BJ (cell line): Measurements from ENCODE around the gene ATRNL1. TPM values are rescaled to one million over a fixed set of nuclear protein-coding genes. Genes with fewer than 3 reads are reported as not detected.

ENCODE experiments used
- CTCF ChIA-PET: fragments of 350-600 bp; formaldehyde crosslinking; extraction: SDS; loops from one replicate; lab custom pipeline; 2021; ENCODE audit warnings: antibody characterized with exemption, inconsistent platforms; lab: Yijun Ruan, JAX
- POLR2A ChIA-PET: fragments of 300-600 bp; sonication (Branson Sonifier 250); formaldehyde crosslinking; extraction: SDS; loops from one replicate; lab custom pipeline; 2021; ENCODE audit warnings: antibody characterized with exemption; lab: Charles Lee
- DNase-seq: peaks from one replicate; pipeline ENCODE4 v3.0.0-alpha.2; 2011; ENCODE audit warnings: low read depth
- H3K27me3 ChIP-seq: 2 replicates; pipeline ENCODE4 v1.6.0; 2011; ENCODE audit warnings: low read length; ENCODE audit not compliant: control insufficient read depth, insufficient read depth
- H3K36me3 ChIP-seq: 2 replicates; pipeline ENCODE4 v1.5.1; 2011; ENCODE audit warnings: low read length; ENCODE audit not compliant: control insufficient read depth, insufficient read depth
- H3K4me3 ChIP-seq: 2 replicates; pipeline ENCODE4 v1.5.1; 2011; ENCODE audit warnings: low read depth, mild to moderate bottlenecking, control low read depth, low read length
- CTCF ChIP-seq: IDR thresholded peaks from 2 replicates; pipeline ENCODE4 v1.5.1; 2011; ENCODE audit warnings: low read depth, mild to moderate bottlenecking, control low read depth, inconsistent platforms, low read length, moderate library complexity; ENCODE audit not compliant: insufficient read depth
- polyA plus RNA-seq: library from polyadenylated mRNA; depleted of rRNA; stranded (reverse); fragments of >200 nt; gene quantifications from 2 replicates; pipeline ENCODE4 v1.2.3, GENCODE V29; 2011

The ATRNL1 gene
- polyA plus RNA-seq, 1 experiment: not detected

GRCh38 chr10:115051216-115051615 lies 41.9 kb upstream of the ATRNL1 start:
- DNase-seq: no peak
- TF ChIP-seq CTCF: no peak
- CTCF ChIA-PET: interaction anchor here (0.7 to 1.1 kb wide), 3 partner anchors 9 to 275 kb away, joined by 3 to 4 read pairs (median 3); no protein-coding TSS in a partner anchor
- Histone ChIP-seq H3K36me3 (no peaks in the 10 kb centered on the region), H3K27me3 (0 out of 2 replicates have a peak, but pooled peaks cover 2% of the 10 kb centered on the region), H3K4me3 (no peak overlapping the region)
- POLR2A ChIA-PET: no interaction called here

- 0 out of 2 replicates have a peak, but pooled peaks cover 2% of the 10 kb centered on the region for H3K27me3 ChIP-seq
- no peak for TF ChIP-seq CTCF
- no peak overlapping the region for H3K4me3 ChIP-seq
- CTCF ChIA-PET: no interaction called here
- POLR2A ChIA-PET: no interaction called here
- DNase-seq: peak; percentile 1
- H3K36me3 ChIP-seq: no peaks in the 10 kb centered on the region
These were observed 40.9 kb upstream of the ATRNL1 start for GRCh38 chr10:115052226-115052625.

- 0 out of 2 replicates have a peak, but pooled peaks cover 2% of the 10 kb centered on the region for H3K27me3 ChIP-seq
- no peak for DNase-seq
- no peak for TF ChIP-seq CTCF
- ChIA-PET CTCF (no interaction called here), POLR2A (no interaction called here)
- H3K36me3 ChIP-seq: no peaks in the 10 kb centered on the region
- H3K4me3 ChIP-seq: no peak overlapping the region
These were observed 40.4 kb upstream of the ATRNL1 start for GRCh38 chr10:115052728-115053127.

GRCh38 chr10:115056186-115056585 lies 37.0 kb upstream of the ATRNL1 start:
- no peaks in the 10 kb centered on the region for H3K36me3 ChIP-seq
- DNase-seq: no peak
- H3K4me3 ChIP-seq: no peak overlapping the region
- TF ChIP-seq CTCF: no peak
- H3K27me3 ChIP-seq: no peaks in the 10 kb centered on the region; the same call in 1 of the 2 replicates
- ChIA-PET POLR2A (no interaction called here), CTCF (interaction anchor here (0.7 kb wide), 1 partner anchor 791 kb away, joined by 4 read pairs; no protein-coding TSS in a partner anchor)

GRCh38 chr10:115059301-115059898 lies 33.8 kb upstream of the ATRNL1 start:
- H3K4me3 ChIP-seq: no peak overlapping the region
- no peaks in the 10 kb centered on the region for H3K36me3 ChIP-seq
- no peaks in the 10 kb centered on the region; the same call in 1 of the 2 replicates for H3K27me3 ChIP-seq
- CTCF ChIA-PET: interaction anchor here (0.6 to 1.5 kb wide), 3 partner anchors 8 to 22 kb away, joined by 3 to 4 read pairs (median 3); no protein-coding TSS in a partner anchor
- POLR2A ChIA-PET: no interaction called here
- no peak for DNase-seq
- TF ChIP-seq CTCF: no peak
